GM19025 (cell line): ENCODE measurements around the gene NSUN3.

Source experiments
- ATAC-seq: cut with Tn5 transposase; IDR thresholded peaks from one replicate; pipeline ENCODE4 v1.9.1; 2021; ENCODE audit warnings: mild to moderate bottlenecking, low read depth, moderate library complexity; ENCODE audit not compliant: unreplicated experiment

The NSUN3 gene

DNA sequence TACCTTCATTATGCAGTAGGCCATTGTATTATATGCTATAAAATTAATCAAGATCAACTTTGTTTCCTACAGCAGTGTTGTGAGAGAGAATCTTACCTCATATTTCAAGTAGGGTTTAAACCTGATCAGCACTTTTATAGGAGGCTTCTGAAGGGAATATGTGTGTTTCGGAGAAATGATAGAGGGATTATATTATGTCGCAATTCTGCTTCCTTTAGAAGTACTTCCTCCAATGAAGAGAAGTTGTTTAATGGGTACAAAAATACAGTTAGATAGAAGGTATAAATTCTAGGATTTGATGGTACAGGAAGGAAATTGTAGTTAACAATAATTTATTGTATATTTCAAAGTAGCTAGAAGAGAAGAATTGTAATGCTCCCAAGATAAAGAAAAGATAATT is 54.9 kb downstream of the NSUN3 start:
- no peak for ATAC-seq

DNA sequence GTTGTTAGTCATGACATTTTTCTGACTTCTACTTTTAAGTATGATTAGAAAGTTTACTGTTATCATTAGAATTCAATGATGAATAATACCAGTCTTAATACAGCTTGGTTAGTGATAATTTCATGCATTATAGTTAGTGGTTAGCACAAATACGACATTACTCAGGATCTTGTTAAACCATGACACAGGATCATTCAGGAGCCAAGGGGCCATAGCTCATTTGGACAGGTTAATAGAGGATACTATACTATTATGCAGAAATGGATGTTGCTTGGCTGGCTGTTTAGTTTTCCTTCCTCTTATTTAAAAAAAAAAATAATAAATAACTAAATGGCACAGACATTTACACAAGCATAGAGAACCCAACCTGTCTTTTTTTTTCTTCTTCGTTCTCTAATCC is 55.5 kb downstream of the NSUN3 start:
- ATAC-seq = no peak

DNA sequence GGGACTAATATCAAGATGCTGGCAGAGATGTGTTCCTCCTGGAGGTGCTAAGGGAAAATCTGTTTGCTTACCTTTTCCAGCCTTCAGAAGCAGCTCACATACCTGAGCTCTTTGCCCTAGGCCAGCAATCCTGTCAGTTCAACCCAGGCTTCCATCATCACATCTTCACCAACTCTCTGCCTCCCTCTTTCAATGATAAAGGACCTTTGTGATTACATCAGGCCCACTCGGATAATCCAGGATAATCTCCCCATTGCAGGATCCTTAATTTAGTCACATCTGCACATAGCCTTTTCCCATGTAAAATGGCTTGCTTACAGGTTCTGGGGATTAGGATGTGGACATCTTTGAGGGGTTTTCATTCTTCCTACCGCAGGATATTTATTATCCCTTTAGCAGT is 58.3 kb downstream of the NSUN3 start:
- ATAC-seq = no peak

DNA sequence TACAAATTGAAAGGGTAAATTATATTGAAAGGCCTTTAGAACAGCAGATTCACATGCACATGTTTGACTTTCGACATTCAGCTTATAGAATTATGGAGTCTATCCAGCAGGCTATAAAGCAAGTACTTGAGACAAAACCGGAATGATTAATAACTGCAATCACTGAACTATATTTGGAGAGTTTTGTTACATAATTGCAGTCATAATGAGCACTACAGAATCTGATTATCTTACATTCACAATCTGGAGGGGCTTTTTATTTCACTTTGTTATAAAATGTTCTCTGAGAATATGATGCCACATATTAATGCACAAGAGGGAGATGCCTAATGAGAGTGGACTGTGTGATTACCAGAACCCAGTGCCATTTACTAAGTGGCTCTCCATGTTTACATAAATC is 64.3 kb downstream of the NSUN3 start:
- no peak for ATAC-seq

DNA sequence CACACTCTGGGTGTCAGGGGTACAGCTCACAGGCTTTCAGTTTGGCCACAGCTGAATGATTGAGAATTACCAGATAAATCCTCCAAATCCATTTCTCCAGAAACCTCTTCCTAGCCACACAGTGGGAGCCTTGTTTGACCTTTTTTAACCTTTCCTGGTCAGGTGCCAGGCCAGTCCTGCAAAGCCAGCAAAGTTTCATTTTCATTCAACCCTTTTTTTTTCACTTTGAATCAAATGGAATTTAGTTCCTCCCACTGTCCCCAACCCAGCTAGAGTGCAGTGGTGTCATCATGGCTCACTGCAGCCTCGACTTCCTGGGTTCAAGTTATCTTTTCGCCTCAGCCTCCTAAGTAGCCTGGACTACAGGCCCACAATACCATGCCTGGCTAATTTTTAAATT is 67.8 kb downstream of the NSUN3 start:
- no peak for ATAC-seq

DNA sequence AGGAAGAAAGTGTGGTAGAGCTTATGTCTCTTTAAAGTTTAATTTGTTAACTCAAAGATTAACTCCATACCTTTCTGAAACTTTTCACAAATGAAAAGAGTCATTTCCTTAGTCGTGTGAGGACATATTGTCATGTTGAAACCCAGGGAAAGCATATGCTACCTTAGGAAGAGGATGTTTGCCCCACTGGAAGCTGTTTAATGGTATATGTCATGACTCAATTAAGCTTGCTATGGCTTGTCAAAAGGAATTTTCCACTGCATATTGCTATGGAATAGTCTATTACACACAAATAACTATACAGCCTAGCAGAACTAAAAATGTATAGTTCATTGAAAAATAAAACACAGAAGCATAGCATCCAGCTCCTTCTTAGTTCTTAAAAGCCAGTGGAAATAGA is 69.9 kb downstream of the NSUN3 start:
- no peak for ATAC-seq

DNA sequence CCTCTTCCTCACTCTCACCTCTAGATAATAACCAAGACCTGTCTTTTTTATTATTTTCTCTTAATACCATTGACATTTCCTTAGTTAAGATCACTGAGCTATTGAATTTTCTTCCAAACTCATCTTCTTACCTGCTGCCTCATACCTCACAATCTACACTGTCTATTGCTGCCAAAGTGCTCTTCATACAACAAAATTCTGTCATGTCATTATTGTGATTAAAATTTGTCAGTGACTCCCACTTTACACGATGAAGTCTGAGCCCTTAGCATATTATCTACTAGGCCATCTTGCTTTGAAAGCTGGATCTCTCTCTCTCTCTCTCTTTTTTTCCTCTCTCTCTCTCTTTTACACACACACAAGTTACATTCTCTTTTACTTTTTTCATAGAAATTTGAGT is 73.3 kb downstream of the NSUN3 start:
- ATAC-seq = no peak

DNA sequence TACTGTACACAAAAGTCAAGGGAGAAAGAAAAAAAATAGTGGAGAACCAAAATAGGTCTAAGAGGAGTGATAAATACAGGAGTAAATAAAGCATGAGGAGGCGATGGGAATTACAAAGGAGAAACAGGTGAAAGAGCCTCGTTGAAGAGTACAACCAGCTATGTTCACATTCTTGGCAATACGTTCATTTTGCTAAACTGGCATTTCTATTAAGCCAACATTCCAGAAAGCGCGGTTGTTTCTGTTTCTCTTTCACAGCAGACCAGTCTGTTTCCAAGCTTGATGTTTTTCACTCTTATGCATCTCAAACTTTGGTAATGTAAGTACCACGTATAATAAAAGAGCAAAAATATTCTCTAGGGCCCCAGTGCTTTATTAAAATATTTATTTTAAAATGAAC is 74.5 kb downstream of the NSUN3 start:
- ATAC-seq = no peak

DNA sequence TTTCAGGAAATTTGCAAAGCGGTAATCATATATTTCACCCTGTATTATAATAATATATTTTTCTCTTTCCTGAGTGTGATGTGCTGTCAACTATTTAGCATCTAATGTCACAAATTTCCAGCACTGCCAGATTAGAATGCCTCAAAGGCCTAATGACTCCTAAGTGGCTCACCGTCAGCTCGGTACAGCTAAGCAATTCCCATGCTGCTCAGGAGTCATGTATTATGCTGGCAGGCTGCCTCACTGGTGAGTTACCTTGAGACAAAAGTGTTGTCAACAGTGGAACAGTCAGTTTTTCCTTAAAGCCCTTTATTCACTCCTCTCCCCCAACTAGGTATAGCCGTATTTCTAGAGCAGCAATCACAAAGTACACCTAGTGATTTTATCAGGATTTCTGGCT is 83.6 kb downstream of the NSUN3 start:
- no peak for ATAC-seq

DNA sequence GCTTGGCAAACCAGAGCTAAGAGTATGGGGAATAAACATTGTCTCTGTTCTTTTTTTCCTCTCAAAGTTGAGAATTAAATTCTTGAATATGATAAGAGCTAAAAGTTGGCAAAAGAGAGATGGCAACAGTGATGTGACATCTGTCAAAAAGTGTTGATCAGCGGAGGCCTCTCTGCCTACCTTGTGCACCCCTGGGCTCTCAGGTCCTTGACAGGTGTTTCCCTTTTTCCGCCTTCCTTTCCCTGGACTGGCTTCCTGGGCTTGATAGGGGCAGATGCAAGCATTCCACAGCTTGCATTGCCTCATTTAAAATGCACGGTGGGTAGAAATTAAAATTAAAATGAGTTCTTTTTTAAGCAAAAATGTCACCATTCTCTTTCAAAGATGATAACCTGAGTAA is 84.2 kb downstream of the NSUN3 start:
- ATAC-seq = no peak

DNA sequence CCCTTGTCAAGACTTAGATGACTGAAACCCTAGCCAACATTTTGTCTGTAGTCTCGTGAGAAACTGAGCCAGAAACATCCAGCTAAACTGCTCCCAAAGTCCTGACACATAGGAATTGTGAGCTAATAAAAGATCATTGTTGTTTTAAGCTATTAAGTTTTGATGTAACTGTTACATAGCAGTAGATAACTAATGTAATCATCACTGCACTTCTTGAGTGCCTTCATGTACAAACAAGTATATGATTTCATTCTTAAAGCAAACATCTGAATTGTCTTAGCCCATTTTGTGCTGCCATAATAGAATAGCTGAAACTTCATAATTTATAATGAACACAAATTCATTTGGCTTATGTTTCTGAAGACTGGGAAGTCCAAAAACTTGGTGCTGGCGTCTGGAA is 87.3 kb downstream of the NSUN3 start:
- no peak for ATAC-seq

DNA sequence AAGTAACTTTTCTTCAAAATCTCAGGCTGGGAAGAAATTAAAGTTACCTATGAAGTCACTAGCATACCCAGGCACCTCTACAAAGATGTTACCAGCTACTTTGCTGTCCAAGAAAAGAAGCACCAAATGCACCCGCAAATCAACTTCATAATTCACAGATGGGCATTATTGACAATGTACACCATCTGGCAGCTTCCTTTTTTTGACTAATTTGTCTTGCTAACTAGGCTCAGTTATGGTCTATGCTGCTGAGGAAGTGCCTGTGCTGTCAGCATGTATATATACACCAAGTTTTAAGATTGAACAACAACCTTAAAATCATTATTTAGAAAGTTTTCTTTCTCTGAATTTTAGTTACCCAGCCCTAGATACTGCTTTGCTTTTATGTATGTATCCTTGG is 93.8 kb downstream of the NSUN3 start:
- no peak for ATAC-seq

DNA sequence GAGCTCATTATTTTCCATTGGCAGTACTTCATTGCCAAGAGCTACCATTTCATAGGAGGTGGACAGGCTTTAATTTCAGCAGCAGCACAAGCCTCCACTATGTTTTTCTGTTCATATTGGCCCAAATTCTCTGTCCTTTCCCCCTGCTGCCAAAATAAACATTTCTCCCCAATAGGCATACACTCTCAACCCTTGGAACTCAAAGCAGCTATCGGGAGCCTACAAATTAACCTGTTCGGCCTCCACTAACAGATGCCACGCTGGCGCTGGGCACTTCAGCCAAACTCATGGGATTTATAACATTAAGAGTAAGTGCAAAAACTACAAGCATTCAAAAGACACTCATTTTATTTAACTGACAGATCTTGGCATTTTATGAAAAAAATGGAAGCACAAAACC is 95.7 kb downstream of the NSUN3 start:
- no peak for ATAC-seq

DNA sequence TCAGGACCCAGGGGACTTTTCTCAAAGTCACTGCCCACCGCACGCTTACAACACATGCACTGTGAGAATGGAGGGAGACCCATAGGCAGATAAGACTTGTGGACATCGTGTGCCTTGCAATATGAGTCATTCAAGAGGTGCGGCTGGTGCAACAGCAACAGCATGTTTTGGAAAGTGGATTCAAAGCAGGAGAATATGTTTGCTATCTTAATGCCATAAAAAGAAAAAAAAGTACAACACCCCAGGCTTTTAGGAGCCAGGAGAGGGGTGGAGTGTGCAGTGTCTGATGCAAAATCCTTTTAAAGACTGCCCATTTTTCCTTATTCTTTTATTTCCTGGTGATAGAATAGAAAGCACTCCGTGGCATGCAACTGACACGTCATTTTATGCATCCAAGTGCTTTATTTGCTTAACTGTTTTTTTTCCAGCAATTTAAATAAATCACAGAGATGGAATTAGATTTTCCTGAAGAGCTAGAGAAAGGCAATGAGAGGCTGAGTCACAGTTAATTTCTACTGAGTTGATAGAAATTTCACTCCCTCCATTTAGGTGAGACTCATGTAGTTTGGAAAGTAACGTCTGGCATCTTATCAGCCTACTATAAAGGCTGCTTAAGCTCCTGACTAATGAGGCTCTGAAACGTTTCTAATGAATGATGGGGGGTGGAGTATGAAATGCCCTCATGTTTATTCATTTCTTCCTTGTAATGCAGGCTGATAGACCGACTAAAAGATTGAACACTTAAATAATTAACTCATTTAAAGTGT is 96.4 kb downstream of the NSUN3 start:
- ATAC-seq = no peak

DNA sequence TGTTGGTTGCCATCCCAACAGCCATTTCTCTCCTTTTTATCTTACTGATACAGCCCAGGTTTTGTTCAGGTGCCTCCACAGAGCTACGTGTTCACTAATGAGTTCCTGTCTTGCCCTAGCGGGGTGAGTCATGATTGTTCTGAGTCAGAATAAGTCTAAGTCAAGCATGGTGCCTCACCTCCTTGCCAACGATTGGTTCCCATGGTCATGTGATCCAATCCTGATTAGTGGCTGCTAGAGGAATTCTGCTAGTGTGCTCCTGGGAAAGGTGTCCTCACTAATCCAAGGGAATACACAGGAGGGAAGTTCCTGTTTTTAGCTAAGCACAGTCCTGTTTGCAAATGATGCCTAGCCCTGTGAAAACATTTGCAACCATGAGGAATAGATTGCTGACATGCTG is 99.8 kb downstream of the NSUN3 start:
- ATAC-seq = no peak

DNA sequence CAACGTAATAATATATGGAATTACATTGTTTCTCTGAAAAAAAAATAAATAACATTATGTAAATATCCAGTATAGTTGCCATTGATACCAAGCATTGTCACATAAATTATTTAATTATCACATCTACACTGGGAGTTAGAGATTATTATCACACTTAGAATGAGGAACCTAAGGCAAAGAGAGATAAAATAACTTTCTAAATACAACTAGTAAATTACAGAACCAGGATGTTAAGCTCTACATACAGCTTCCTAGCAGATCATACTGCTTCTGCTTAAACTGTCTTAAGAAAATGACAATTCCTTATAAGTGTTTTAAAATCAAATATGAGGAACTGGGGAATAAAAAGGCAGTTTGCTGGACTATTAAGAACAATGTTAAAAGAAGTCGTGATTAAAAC is 104.5 kb downstream of the NSUN3 start:
- ATAC-seq = no peak

DNA sequence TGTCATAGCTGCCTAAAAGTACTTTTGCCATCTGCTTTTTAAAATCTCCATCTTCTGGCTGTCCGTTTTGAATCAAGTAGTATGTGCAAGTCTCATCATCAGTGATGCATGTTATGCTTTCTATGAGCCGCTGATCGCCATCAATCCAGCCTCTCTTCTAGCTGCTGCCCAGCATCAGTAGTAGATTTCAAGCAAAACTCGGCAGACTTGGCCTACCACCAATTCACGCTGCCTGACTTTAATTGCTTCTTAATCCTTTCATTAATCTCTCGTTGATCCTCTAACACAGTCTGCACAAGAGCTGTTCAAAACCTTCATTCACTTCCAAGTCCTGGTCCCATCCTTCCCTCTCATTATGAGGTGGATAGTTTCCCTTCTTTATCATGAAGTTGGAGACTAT is 104.9 kb downstream of the NSUN3 start:
- no peak for ATAC-seq

DNA sequence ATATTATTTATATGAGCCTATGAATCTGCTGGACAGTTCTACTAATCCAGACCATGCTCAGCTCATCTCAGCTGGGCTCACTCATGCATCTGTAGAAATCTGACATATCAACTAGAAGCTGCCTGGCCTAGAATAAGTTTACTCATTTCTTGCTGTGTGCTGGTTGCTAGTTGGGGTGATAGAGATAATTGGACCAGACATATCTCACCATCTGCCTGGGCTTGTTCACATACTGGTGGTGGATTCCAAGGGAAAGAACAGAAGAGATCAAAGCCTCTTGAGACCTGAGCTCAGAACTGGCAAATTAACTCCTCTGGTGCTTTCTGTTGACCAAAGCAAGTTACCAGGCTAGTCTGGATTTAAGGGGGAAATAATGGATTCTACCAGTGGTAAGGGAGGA is 109.1 kb downstream of the NSUN3 start:
- ATAC-seq = no peak

DNA sequence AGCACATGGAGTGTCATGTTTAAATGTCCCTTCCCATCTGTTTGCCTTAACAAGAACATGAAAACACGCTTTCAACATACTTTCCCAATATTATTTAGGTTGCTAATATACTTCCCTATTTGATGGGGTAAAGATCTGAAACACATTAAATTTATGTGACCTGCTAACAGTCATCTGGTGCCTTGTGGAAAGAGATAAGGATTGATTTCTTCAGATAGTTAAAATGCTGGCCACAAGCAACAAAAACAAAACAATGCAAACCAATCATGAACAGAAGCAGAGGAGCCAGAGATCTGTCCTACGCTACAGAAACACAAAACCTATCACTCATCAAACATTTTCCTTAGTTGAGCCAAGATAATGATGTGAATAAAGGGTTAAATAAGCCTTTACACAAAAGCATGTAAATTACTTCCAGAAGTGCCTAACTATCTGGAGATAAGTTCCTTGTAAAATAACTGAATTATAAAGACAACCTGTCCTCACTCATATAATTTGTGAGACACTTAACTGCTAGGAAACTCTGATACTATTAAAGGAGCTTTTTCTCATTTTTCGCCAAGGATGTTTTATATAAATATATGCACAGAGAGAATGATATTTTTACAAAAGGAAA is 109.9 kb downstream of the NSUN3 start:
- no peak for ATAC-seq

DNA sequence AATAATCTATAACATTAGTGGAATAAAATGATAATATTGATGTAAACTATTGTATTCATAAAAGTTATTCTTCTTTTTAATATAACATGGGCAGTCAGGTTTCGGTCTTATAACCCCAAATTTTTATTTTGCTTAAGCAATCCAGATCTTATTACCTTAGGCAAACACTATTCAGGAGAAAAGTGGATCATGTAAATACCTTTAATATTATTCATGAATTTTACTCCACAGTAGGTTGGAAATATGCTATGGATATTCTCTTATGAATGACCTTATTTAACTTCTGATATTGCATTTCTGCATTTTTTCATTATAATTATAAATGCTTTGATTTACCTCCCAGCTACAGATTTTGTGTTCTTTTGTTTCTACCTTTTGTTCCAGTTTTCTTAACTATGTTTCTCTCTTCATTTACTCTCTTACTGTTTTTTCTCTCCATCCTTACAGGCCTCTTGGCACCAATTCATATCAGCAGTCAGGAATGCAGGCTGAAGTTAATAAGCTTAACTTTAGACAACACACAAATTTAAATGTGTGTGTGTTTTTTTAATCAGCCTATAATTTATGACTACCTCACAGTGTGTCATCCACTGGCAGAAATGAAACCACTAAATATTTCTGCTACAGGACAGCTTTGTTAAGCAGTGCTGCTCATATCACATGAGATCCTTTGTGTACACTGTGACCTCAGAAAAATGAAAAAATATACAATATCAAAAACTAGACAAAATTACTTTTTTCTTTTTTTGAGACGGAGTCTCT is 111.0 kb downstream of the NSUN3 start:
- no peak for ATAC-seq

DNA sequence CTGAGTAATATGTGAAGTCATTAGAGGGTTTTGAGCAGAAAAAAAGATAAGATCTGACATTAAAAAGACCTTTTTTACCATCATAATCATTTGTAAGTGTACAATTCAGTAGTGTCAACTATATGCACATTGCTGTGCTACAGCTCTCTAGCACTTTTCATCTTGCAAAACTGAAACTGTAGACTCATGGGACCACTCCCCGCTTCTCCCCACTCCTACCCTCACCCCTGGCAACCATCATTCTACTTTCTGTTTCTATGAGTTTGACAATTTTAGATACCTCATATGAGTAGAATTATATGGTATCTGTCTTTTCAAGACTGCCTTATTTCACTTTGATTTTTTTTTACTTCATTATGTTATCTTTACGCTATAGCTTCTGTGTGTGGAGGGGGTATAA is 112.8 kb downstream of the NSUN3 start:
- ATAC-seq = no peak
